GM12878 (cell line): ENCODE data around the gene ERC1. TPM values are rescaled to one million over a fixed set of nuclear protein-coding genes. Genes with fewer than 3 reads are reported as not detected.

Experiments used
- ATAC-seq: fragments of 200-7000 bp; cut with Tn5 transposase; 3 replicates; pipeline ENCODE4 v1.9.1; 2020; ENCODE audit warnings: mild to moderate bottlenecking, moderate library complexity
- BruUV-seq: library from RNA; stranded (reverse); fragments of 400-500 nt; replicated peaks from 2 replicates; lab custom pipeline; 2021; lab: Mats Ljungman, UMichigan
- CTCF ChIA-PET: fragments of 300-600 bp; sonication (Branson Sonifier 250); formaldehyde crosslinking; extraction: SDS; loops from one replicate; lab custom pipeline; 2021; ENCODE audit warnings: inconsistent platforms; lab: Yijun Ruan, JAX
- POLR2A ChIA-PET: fragments of 350-600 bp; formaldehyde crosslinking; extraction: SDS; loops from one replicate; lab custom pipeline; 2021; ENCODE audit warnings: inconsistent platforms; lab: Charles Lee
- RAD21 ChIA-PET: fragments of 300-600 bp; sonication (Branson Sonifier 250); formaldehyde crosslinking; loops from one replicate; lab custom pipeline; 2023; ENCODE audit warnings: antibody characterized with exemption; ENCODE audit not compliant: unreplicated experiment; lab: Charles Lee
- SMC1A ChIA-PET: fragments of 300-600 bp; sonication (Branson Sonifier 250); formaldehyde crosslinking; loops from one replicate; lab custom pipeline; 2023; ENCODE audit not compliant: unreplicated experiment, uncharacterized antibody; lab: Charles Lee
- DNase-seq: peaks from one replicate; pipeline ENCODE4 v3.0.0-alpha.2; 2011; ENCODE audit warnings: low read depth, low spot score
- FAIRE-seq: peaks from 3 replicates; lab custom pipeline; 2011; peaks lifted over from hg19 to GRCh38; lab: Jason Lieb, UNC
- H2AFZ ChIP-seq: 2 replicates; pipeline ENCODE4 v1.6.0; 2011; ENCODE audit warnings: low read depth, low read length, control low read depth; ENCODE audit not compliant: control insufficient read depth
- H3K27ac ChIP-seq: 2 replicates; pipeline ENCODE4 v1.5.1; 2011; ENCODE audit warnings: control low read depth; ENCODE audit not compliant: control insufficient read depth, insufficient read depth
- H3K27me3 ChIP-seq, 2 experiments: replicated peaks in 1 of 2; 2 replicates each; pipeline versions ENCODE4 v1.6.0 to v1.6.1; 2011; ENCODE audit warnings: low read length in 1 of 2; ENCODE audit not compliant: control insufficient read depth in 2 of 2, insufficient read depth in 2 of 2
- H3K36me3 ChIP-seq, 2 experiments: 2 replicates each; pipeline ENCODE4 v1.5.1; 2011; ENCODE audit warnings: low read length in 1 of 2; ENCODE audit not compliant: control insufficient read depth in 2 of 2, insufficient read depth in 2 of 2
- H3K4me1 ChIP-seq: 2 replicates; pipeline ENCODE4 v1.6.1; 2011; ENCODE audit warnings: mild to moderate bottlenecking, low read length, moderate library complexity, mixed read lengths; ENCODE audit not compliant: control insufficient read depth, insufficient read depth
- H3K4me2 ChIP-seq: 2 replicates; pipeline ENCODE4 v1.6.0; 2011; ENCODE audit warnings: control low read depth; ENCODE audit not compliant: control insufficient read depth, insufficient read depth
- H3K4me3 ChIP-seq: fragments of 200-600 bp; sonication (generic); 2 replicates; pipeline ENCODE4 v1.5.1; 2016
- H3K79me2 ChIP-seq: 2 replicates; pipeline ENCODE4 v1.6.0; 2011; ENCODE audit warnings: low read length; ENCODE audit not compliant: control insufficient read depth, insufficient read depth
- H3K9ac ChIP-seq: 2 replicates; pipeline ENCODE4 v1.8.0; 2011; ENCODE audit warnings: low read length, control low read depth, mixed read lengths; ENCODE audit not compliant: control insufficient read depth, insufficient read depth
- H3K9me3 ChIP-seq: replicated peaks from 3 replicates; pipeline ENCODE4 v1.5.1; 2011; ENCODE audit warnings: mild to moderate bottlenecking, low read length; ENCODE audit not compliant: control insufficient read depth, insufficient read depth
- H4K20me1 ChIP-seq: 2 replicates; pipeline ENCODE4 v1.6.0; 2011; ENCODE audit not compliant: control insufficient read depth, insufficient read depth
- EGR1 ChIP-seq, 2 experiments: IDR thresholded peaks; 1 replicate in 1 of 2; 2 replicates in 1 of 2; pipeline ENCODE4 v1.6.1; 2011 to 2012; ENCODE audit warnings: low read depth in 2 of 2, low read length in 2 of 2, borderline replicate concordance in 1 of 2, mild to moderate bottlenecking in 1 of 2, moderate library complexity in 1 of 2
- NFYA ChIP-seq: IDR thresholded peaks from 2 replicates; pipeline ENCODE4 v1.6.1; 2011; ENCODE audit warnings: low read depth, mild to moderate bottlenecking, low read length, improper control_type of control experiment, borderline replicate concordance
- NR2F1 ChIP-seq: fragments of 450-650 bp; conservative IDR thresholded peaks from 2 replicates; pipeline ENCODE4 v1.6.1; 2017; ENCODE audit warnings: mild to moderate bottlenecking
- RB1 ChIP-seq: fragments of 450-650 bp; formaldehyde crosslinking; IDR thresholded peaks from 2 replicates; pipeline ENCODE4 v1.6.1; 2017; ENCODE audit warnings: mild to moderate bottlenecking, borderline replicate concordance
- WRNIP1 ChIP-seq: IDR thresholded peaks from 2 replicates; pipeline ENCODE4 v1.6.1; 2011; ENCODE audit warnings: low read depth, low read length, improper control_type of control experiment, borderline replicate concordance
- WGBS: methylation state at CpG from one replicate; pipeline ENCODE4 v1.1.6; 2016; ENCODE audit warnings: low lambda C conversion rate; ENCODE audit not compliant: insufficient replicate concordance, insufficient coverage; ENCODE audit errors: missing lambda C conversion rate; 5-methylcytosine and 5-hydroxymethylcytosine counted together
- in situ Hi-C: fragments of 300-500 bp; cut with MboI; formaldehyde crosslinking; loops from 9 replicates; pipeline ENCODE4 v1.14.3; 2018; ENCODE audit warnings: mixed read lengths
- intact Hi-C: fragments of 100-400 bp; cut with micrococcal nuclease; formaldehyde crosslinking; loops from one replicate; pipeline ENCODE4 v1.14.2; 2022; ENCODE audit not compliant: unreplicated experiment
- polyA plus RNA-seq, 11 experiments: library from polyadenylated mRNA; depleted of rRNA in 4 of 11; unstranded in 6 of 11; stranded (reverse) in 5 of 11; fragments of >200 nt; fragmentation: Nextera tagmentation in 4 of 11; fragmentation: Illumina TruSeq in 1 of 11; extraction: Ambion mirVana in 4 of 11; extraction: Trizol in 1 of 11; gene quantifications; 1 replicate in 1 of 11; 2 replicates in 10 of 11; pipeline versions ENCODE4 v1.2.1 to v1.2.3, GENCODE V29; 2011 to 2016; ENCODE audit warnings: inconsistent platforms in 2 of 11, missing spikeins in 2 of 11, low read depth in 1 of 11
- total RNA-seq, 4 experiments: library from RNA; depleted of rRNA in 3 of 4; stranded (reverse); fragments of >200 nt in 3 of 4; fragmentation: Illumina TruSeq in 1 of 4; extraction: Trizol in 1 of 4; gene quantifications; 2 replicates each; pipeline versions ENCODE4 v1.2.1 to v1.2.3, GENCODE V29; 2013 to 2021
- TF ChIP-seq, protein P1 (sequence below): fragments of 450-650 bp; IDR thresholded peaks from 2 replicates; pipeline ENCODE4 v1.6.1; 2017; ENCODE audit warnings: mild to moderate bottlenecking, moderate library complexity
- TF ChIP-seq, protein P2 (sequence below): IDR thresholded peaks from 2 replicates; pipeline ENCODE4 v1.6.1; 2012; ENCODE audit warnings: low read depth, low read length, improper control_type of control experiment

Gene ERC1
- total and polyA plus RNA-seq, 10 of the 15 experiments (the other 5 are each of a cell fraction or from before 2014, with no cell fraction given) = 0.75 to 8.0 (median 5.0) TPM

DNA sequence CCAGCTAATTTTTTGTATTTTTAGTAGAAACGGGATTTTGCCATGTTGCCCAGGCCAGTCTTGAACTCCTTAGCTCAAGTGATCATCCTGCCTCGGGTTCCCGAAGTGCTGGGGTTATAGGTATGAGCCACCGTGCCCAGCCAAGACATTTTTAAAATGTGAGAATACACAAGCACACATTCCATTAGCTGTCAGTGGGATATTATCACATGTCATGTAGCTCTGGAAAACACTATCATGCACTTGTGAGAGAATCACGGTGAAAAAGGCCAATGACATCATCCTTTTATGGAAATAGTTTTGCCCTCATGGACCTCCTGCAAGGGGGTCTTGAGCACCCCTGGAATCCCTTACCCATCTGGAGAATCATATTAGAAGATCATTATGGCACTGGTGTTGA is 28.3 kb downstream of the ERC1 start (continued):
- TF ChIP-seq NFYA = no peak
- no peak for TF ChIP-seq NR2F1
- TF ChIP-seq, protein P1, sequence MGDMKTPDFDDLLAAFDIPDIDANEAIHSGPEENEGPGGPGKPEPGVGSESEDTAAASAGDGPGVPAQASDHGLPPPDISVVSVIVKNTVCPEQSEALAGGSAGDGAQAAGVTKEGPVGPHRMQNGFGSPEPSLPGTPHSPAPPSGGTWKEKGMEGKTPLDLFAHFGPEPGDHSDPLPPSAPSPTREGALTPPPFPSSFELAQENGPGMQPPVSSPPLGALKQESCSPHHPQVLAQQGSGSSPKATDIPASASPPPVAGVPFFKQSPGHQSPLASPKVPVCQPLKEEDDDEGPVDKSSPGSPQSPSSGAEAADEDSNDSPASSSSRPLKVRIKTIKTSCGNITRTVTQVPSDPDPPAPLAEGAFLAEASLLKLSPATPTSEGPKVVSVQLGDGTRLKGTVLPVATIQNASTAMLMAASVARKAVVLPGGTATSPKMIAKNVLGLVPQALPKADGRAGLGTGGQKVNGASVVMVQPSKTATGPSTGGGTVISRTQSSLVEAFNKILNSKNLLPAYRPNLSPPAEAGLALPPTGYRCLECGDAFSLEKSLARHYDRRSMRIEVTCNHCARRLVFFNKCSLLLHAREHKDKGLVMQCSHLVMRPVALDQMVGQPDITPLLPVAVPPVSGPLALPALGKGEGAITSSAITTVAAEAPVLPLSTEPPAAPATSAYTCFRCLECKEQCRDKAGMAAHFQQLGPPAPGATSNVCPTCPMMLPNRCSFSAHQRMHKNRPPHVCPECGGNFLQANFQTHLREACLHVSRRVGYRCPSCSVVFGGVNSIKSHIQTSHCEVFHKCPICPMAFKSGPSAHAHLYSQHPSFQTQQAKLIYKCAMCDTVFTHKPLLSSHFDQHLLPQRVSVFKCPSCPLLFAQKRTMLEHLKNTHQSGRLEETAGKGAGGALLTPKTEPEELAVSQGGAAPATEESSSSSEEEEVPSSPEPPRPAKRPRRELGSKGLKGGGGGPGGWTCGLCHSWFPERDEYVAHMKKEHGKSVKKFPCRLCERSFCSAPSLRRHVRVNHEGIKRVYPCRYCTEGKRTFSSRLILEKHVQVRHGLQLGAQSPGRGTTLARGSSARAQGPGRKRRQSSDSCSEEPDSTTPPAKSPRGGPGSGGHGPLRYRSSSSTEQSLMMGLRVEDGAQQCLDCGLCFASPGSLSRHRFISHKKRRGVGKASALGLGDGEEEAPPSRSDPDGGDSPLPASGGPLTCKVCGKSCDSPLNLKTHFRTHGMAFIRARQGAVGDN = no peak
- TF ChIP-seq, protein P2, sequence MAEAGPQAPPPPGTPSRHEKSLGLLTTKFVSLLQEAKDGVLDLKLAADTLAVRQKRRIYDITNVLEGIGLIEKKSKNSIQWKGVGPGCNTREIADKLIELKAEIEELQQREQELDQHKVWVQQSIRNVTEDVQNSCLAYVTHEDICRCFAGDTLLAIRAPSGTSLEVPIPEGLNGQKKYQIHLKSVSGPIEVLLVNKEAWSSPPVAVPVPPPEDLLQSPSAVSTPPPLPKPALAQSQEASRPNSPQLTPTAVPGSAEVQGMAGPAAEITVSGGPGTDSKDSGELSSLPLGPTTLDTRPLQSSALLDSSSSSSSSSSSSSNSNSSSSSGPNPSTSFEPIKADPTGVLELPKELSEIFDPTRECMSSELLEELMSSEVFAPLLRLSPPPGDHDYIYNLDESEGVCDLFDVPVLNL = no peak
- no peak for TF ChIP-seq WRNIP1
- TF ChIP-seq RB1 = no peak

GRCh38 chr12:1020389-1020788 is 29.4 kb downstream of the ERC1 start:
- no peak for DNase-seq
- TF ChIP-seq EGR1 (IDR thresholded peaks at IDR 0.05; ENCODE audit: borderline replicate concordance in 1 of 2, low read depth in 2 of 2, low read length in 2 of 2) = no peak
- Histone ChIP-seq H3K4me3 (no peak overlapping the region), H3K4me1 (no peaks in the 10 kb centered on the region), H3K27ac (no peak overlapping the region), H3K9ac (no peak overlapping the region), H3K9me3 (no peaks in the 10 kb centered on the region), H3K36me3 (no peaks in the 10 kb centered on the region), H3K4me2 (no peak overlapping the region), H4K20me1 (no peaks in the 10 kb centered on the region), H2AFZ (no peak overlapping the region), H3K27me3 (no peaks in the 10 kb centered on the region; a peak in 1 of 4 replicates), H3K79me2 (no peaks in the 10 kb centered on the region)
- ATAC-seq = no peak
- SMC1A ChIA-PET = interaction anchor here (2.3 kb wide), 1 partner anchor 12 kb away, joined by 5 read pairs; no protein-coding TSS in a partner anchor
- intact Hi-C loops = no loop called here
- no peak for FAIRE-seq
- in situ Hi-C loops = no loop called here
- RAD21 ChIA-PET = no interaction called here
- WGBS = 27% methylated on average over 3 of the region's 3 CpGs
- CTCF ChIA-PET = no interaction called here
- BruUV-seq = no TSS peak
- POLR2A ChIA-PET = no interaction called here
